ENCODE measurements around the gene PRKCZ.

GRCh38 chr1:2173546-2174347, 123.5 kb downstream of the PRKCZ start:
- TF ChIP-seq, protein P1, sequence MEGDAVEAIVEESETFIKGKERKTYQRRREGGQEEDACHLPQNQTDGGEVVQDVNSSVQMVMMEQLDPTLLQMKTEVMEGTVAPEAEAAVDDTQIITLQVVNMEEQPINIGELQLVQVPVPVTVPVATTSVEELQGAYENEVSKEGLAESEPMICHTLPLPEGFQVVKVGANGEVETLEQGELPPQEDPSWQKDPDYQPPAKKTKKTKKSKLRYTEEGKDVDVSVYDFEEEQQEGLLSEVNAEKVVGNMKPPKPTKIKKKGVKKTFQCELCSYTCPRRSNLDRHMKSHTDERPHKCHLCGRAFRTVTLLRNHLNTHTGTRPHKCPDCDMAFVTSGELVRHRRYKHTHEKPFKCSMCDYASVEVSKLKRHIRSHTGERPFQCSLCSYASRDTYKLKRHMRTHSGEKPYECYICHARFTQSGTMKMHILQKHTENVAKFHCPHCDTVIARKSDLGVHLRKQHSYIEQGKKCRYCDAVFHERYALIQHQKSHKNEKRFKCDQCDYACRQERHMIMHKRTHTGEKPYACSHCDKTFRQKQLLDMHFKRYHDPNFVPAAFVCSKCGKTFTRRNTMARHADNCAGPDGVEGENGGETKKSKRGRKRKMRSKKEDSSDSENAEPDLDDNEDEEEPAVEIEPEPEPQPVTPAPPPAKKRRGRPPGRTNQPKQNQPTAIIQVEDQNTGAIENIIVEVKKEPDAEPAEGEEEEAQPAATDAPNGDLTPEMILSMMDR (IDR thresholded peaks at IDR 0.05) = no peak
- TF ChIP-seq POLR2AphosphoS5 (IDR thresholded peaks at IDR 0.05) = no peak
- TF ChIP-seq POLR2A (IDR thresholded peaks at IDR 0.05) = no peak
